Right atrium auricular region (tissue), 2 donors: Measurements from ENCODE around the gene FOXL3. TPM values are rescaled to one million over a fixed set of nuclear protein-coding genes. Genes with fewer than 3 reads are reported as not detected.

Source experiments
- DNase-seq: peaks from one replicate; pipeline ENCODE4 v3.0.0-alpha.2; 2019; ENCODE audit warnings: low spot score
- H3K27ac ChIP-seq, 2 donors: fragments of 200-600 bp; sonication (generic); 1 replicate in 1 of 2; 2 replicates in 1 of 2; pipeline ENCODE4 v1.5.1; 2016 to 2019
- H3K27me3 ChIP-seq, 2 donors: fragments of 200-600 bp; sonication (generic); one replicate each; pipeline versions ENCODE4 v1.5.1 to v1.6.0; 2017 to 2019
- H3K36me3 ChIP-seq: fragments of 200-600 bp; sonication (generic); one replicate; pipeline ENCODE4 v1.5.1; 2016
- H3K4me1 ChIP-seq, 2 donors: fragments of 200-600 bp; sonication (generic); one replicate each; pipeline versions ENCODE4 v1.5.1 to v1.6.0; 2017 to 2019
- H3K4me3 ChIP-seq, 2 donors: fragments of 200-600 bp; sonication (generic); 1 replicate in 1 of 2; 2 replicates in 1 of 2; pipeline ENCODE4 v1.5.1; 2017 to 2019; ENCODE audit warnings: mild to moderate bottlenecking in 1 of 2, moderate library complexity in 1 of 2
- H3K9me3 ChIP-seq, 2 donors: fragments of 200-600 bp; sonication (generic); one replicate each; pipeline ENCODE4 v1.5.1; 2019
- CTCF ChIP-seq, 2 donors: fragments of 200-600 bp; sonication (generic); IDR thresholded peaks; one replicate each; pipeline ENCODE4 v1.5.1; 2019; ENCODE audit warnings: antibody characterized with exemption in 2 of 2
- total RNA-seq, 2 donors: library from RNA; depleted of rRNA; stranded (reverse); fragments of >200 nt; gene quantifications; one replicate each; pipeline ENCODE4 v1.1.0, GENCODE V29; 2016

The FOXL3 gene
- total RNA-seq, 2 donors from 2014 or later = not detected

- no peak overlapping the region for H3K27ac ChIP-seq
- no peak overlapping the region for H3K4me3 ChIP-seq
- no peak for TF ChIP-seq CTCF (IDR thresholded peaks at IDR 0.05)
- H3K27me3 ChIP-seq = no peaks in the 10 kb centered on the region
- peaks cover 0 to 25% of the 10 kb centered on the region in 2 donors for H3K4me1 ChIP-seq
- no peaks in the 10 kb centered on the region for H3K36me3 ChIP-seq
- DNase-seq = no peak
- no peaks in the 10 kb centered on the region for H3K9me3 ChIP-seq
These were observed 50.4 kb downstream of the FOXL3 start for GRCh38 chr7:340200-340937.

Other genes starting within 250 kb of the FOXL3 start
- 10 to 100 TPM; 13.7 to 19.9 TPM for gene FAM20C, start 97.6 kb upstream of the FOXL3 start, total RNA-seq
- gene PDGFA, start 229.7 kb downstream of the FOXL3 start, total RNA-seq = 10 to 100 TPM; 31.8 to 34.2 TPM